Measurements from ENCODE around the gene FKBP1A. TPM values are rescaled to one million over a fixed set of nuclear protein-coding genes. Genes with fewer than 3 reads are reported as not detected.
A peak's percentile ranks its signal among the peaks of the same experiment; 100 is the strongest.

FKBP1A gene
- total and polyA plus RNA-seq, 2 donors = 93.4 to 223 TPM

DNA sequence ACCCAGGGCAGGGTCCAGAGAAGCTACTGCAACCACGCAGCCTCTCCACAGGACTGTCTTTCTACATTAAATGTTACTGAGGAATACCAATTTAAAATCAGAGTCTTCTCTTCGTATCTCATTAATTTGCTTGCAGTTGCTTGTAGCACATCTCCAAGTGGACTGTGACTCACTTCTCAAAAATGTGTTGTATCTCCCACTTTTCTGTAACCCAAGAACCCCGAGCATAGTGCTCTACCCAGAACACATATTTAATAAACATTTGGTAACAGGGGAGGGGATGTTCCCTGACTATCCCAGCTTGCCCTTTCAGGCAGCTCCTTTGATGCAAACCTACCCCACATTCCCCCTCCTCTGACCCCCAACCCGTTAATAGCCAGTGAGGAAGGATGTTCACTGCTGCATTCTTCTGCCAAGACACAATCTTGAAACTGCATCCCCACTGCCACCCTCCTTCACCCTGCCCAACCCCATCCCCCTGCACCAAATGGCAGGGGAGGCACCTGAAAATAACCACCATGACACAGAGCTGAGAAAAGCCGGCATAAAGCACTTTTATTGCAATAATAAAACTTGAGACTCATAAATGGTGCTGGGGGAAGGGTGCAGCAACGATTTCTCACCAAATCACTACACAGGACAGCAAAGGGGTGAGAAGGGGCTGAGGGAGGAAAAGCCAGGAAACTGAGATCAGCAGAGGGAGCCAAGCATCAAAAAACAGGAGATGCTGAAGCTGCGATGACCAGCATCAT, 24.2 kb downstream of the FKBP1A start:
- 93% methylated on average over 7 of the region's 7 CpGs for WGBS
- H3K27ac ChIP-seq (ENCODE audit: low read depth in 1 of 2, low read length in 1 of 2) = no peak overlapping the region
- peaks cover 40 to 64% of the 10 kb centered on the region in 2 donors for H3K36me3 ChIP-seq (ENCODE audit: control insufficient read depth in 2 of 2, insufficient read depth in 2 of 2, low read length in 1 of 2)

DNA sequence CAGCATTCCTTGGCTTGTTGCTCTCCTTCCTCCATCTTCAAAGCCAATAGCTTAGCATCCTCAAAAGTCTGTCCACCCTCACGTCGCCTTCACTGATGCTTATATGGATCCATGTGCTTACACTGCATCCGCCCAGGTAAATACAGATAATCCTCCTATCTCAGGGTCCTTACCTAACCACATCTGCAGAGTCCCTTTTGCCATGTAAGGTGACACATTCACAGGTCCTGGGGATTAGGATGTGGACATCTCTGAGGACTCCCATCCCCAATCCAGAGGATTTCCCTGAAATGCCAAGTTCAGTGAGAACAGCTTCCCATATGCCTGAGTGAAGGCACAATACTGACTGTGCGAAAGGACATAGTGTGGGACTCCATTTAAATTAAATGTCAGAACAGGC, 25.4 kb downstream of the FKBP1A start:
- Histone ChIP-seq H3K4me3 (ENCODE audit: low read length in 2 of 2) (no peak overlapping the region), H3K9me3 (ENCODE audit: control insufficient read depth in 2 of 2, insufficient read depth in 1 of 2, low read length in 1 of 2) (no peaks in the 10 kb centered on the region), H3K36me3 (ENCODE audit: control insufficient read depth in 2 of 2, insufficient read depth in 2 of 2, low read length in 1 of 2) (peaks cover 39 to 55% of the 10 kb centered on the region in 2 donors), H3K4me1 (ENCODE audit: control insufficient read depth in 2 of 2, insufficient read depth in 2 of 2, low read length in 2 of 2) (peaks cover 12 to 13% of the 10 kb centered on the region in 2 donors), H3K27ac (ENCODE audit: low read depth in 1 of 2, low read length in 1 of 2) (no peak overlapping the region), H3K27me3 (ENCODE audit: control insufficient read depth in 2 of 2, insufficient read depth in 1 of 2, low read length in 1 of 2) (no peaks in the 10 kb centered on the region)
- 97% methylated on average over 4 of the region's 4 CpGs for WGBS
- DNase-seq (ENCODE audit: low read depth in 6 of 9, low spot score in 9 of 9) = no peak

More for the DNA sequence above, 24.2 kb downstream of the FKBP1A start:
- no peak for DNase-seq (ENCODE audit: low read depth in 6 of 9, low spot score in 9 of 9)
- Histone ChIP-seq H3K27me3 (ENCODE audit: control insufficient read depth in 2 of 2, insufficient read depth in 1 of 2, low read length in 1 of 2) (no peaks in the 10 kb centered on the region), H3K4me1 (ENCODE audit: control insufficient read depth in 2 of 2, insufficient read depth in 2 of 2, low read length in 2 of 2) (peaks cover 7 to 10% of the 10 kb centered on the region in 2 donors), H3K9me3 (ENCODE audit: control insufficient read depth in 2 of 2, insufficient read depth in 1 of 2, low read length in 1 of 2) (no peaks in the 10 kb centered on the region), H3K4me3 (ENCODE audit: low read length in 2 of 2) (no peak overlapping the region)

DNA sequence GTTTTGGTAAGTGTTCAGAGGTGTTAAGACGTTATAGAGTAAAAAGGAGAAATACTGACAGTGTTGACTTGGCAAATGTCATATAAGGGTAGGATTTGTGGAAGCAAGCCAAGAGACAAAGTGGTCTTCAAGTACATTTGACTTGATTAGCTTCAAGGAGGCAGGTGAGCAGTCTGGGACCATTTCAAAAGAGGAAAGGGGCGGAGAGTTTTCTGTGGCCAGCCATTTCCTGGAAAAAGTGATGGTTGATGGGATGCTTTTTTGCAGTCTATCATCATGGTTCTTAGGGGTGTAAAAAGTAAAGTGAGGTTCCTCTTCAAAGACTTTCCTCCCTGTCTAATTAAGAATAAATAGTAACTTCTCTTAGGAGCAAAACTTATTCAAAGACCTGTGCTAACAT, 28.7 kb downstream of the FKBP1A start:
- Histone ChIP-seq H3K4me3 (ENCODE audit: low read length in 2 of 2) (no peak overlapping the region), H3K27ac (ENCODE audit: low read depth in 1 of 2, low read length in 1 of 2) (no peak overlapping the region), H3K36me3 (ENCODE audit: control insufficient read depth in 2 of 2, insufficient read depth in 2 of 2, low read length in 1 of 2) (peaks cover 28 to 36% of the 10 kb centered on the region in 2 donors), H3K9me3 (ENCODE audit: control insufficient read depth in 2 of 2, insufficient read depth in 1 of 2, low read length in 1 of 2) (no peaks in the 10 kb centered on the region), H3K4me1 (ENCODE audit: control insufficient read depth in 2 of 2, insufficient read depth in 2 of 2, low read length in 2 of 2) (peaks cover 12 to 13% of the 10 kb centered on the region in 2 donors), H3K27me3 (ENCODE audit: control insufficient read depth in 2 of 2, insufficient read depth in 1 of 2, low read length in 1 of 2) (no peaks in the 10 kb centered on the region)
- DNase-seq (ENCODE audit: low read depth in 6 of 9, low spot score in 9 of 9) = peak in 1 of 9 donors; percentile 32
- WGBS = 20% methylated on average over 2 of the region's 2 CpGs

DNA sequence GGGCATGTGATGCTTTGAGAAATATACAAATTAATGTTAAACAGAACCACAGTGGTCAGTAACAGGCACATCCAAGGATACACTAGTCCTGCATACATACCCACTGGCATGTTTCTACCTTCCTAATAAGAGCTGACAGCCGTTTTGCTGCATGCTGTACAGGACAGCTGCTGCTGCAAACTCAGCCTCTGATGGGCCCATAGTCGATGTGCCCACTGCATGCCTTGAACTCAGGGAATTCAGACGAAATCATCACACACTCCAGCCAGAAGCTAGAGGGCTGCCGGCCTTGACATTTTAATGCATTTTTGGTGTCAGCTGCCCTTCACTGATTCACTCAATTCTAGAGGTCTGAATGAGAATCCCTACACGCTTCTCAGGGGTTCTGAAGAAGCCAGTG, 29.3 kb downstream of the FKBP1A start:
- Histone ChIP-seq H3K4me1 (ENCODE audit: control insufficient read depth in 2 of 2, insufficient read depth in 2 of 2, low read length in 2 of 2) (peaks cover 14% of the 10 kb centered on the region in 2 donors), H3K4me3 (ENCODE audit: low read length in 2 of 2) (no peak overlapping the region), H3K9me3 (ENCODE audit: control insufficient read depth in 2 of 2, insufficient read depth in 1 of 2, low read length in 1 of 2) (no peaks in the 10 kb centered on the region), H3K36me3 (ENCODE audit: control insufficient read depth in 2 of 2, insufficient read depth in 2 of 2, low read length in 1 of 2) (peaks cover 25 to 31% of the 10 kb centered on the region in 2 donors), H3K27ac (ENCODE audit: low read depth in 1 of 2, low read length in 1 of 2) (peak overlapping the region; percentile 7 to 21), H3K27me3 (ENCODE audit: control insufficient read depth in 2 of 2, insufficient read depth in 1 of 2, low read length in 1 of 2) (no peaks in the 10 kb centered on the region)
- no peak for DNase-seq (ENCODE audit: low read depth in 6 of 9, low spot score in 9 of 9)
- 90% methylated on average over 5 of the region's 5 CpGs for WGBS

DNA sequence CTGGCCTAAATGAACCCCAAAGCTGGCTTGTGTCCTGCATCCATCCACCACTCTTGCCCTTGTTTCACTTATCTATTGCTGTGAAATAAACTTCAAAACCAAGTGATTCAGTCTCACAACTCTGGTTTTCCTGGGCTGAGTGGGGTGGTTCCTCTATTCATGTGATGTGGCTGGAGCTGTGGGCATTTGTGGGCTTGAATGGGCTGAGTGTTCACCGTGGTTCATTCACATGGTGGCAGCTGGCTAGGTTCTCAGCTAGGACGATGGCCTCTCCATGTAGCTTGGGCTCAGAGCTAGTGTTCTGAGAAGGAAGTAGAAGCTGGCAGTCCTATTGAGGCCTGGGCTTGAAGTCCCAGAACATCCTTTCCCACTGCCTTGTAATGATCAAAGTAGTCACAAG, 30.4 kb downstream of the FKBP1A start:
- H3K36me3 ChIP-seq (ENCODE audit: control insufficient read depth in 2 of 2, insufficient read depth in 2 of 2, low read length in 1 of 2) = peaks cover 23 to 24% of the 10 kb centered on the region in 2 donors
- no peak for DNase-seq (ENCODE audit: low read depth in 6 of 9, low spot score in 9 of 9)
- 11% methylated on average over 2 of the region's 2 CpGs for WGBS
- H3K27ac ChIP-seq (ENCODE audit: low read depth in 1 of 2, low read length in 1 of 2) = no peak overlapping the region
- no peaks in the 10 kb centered on the region for H3K27me3 ChIP-seq (ENCODE audit: control insufficient read depth in 2 of 2, insufficient read depth in 1 of 2, low read length in 1 of 2)
- H3K4me1 ChIP-seq (ENCODE audit: control insufficient read depth in 2 of 2, insufficient read depth in 2 of 2, low read length in 2 of 2) = peaks cover 20 to 22% of the 10 kb centered on the region in 2 donors
- no peak overlapping the region for H3K4me3 ChIP-seq (ENCODE audit: low read length in 2 of 2)
- no peaks in the 10 kb centered on the region for H3K9me3 ChIP-seq (ENCODE audit: control insufficient read depth in 2 of 2, insufficient read depth in 1 of 2, low read length in 1 of 2)

DNA sequence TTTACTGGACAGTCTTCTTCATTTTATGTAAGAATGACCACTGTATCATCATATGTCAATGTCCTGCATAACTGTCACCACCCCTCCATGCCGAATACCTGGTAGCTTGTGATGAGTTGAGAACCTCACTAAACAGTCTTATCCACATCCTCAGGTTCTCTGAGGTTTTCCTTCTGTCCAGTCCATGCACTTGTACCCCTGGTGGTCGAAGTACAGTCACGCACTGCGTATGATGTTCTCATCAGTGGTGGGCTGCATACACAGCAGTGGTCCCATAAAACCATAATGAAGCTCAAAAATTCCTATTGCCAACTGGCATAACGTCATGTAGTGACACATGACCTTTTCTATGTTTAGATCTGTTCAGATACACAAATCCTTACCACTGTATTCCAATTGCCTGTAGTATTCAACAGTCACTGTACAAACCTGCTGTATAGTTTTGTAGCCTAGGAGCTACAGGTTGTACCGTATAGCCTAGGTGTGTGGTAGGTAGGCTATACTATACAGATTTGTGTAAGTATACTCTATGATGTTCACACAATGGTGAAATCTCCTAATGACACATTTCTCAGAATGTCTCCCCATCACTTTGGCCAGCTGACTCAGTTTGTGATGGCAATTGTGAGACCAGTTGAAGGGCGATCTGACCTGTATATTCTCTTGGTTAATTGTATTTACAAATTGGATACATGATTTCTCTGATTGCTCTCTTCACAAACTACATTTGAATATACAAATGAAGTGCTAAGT, 32.6 kb downstream of the FKBP1A start:
- Histone ChIP-seq H3K4me3 (ENCODE audit: low read length in 2 of 2) (no peak overlapping the region), H3K36me3 (ENCODE audit: control insufficient read depth in 2 of 2, insufficient read depth in 2 of 2, low read length in 1 of 2) (peaks cover 15 to 22% of the 10 kb centered on the region in 2 donors), H3K27ac (ENCODE audit: low read depth in 1 of 2, low read length in 1 of 2) (no peak overlapping the region), H3K9me3 (ENCODE audit: control insufficient read depth in 2 of 2, insufficient read depth in 1 of 2, low read length in 1 of 2) (no peaks in the 10 kb centered on the region), H3K4me1 (ENCODE audit: control insufficient read depth in 2 of 2, insufficient read depth in 2 of 2, low read length in 2 of 2) (peaks cover 20 to 22% of the 10 kb centered on the region in 2 donors), H3K27me3 (ENCODE audit: control insufficient read depth in 2 of 2, insufficient read depth in 1 of 2, low read length in 1 of 2) (no peaks in the 10 kb centered on the region)
- DNase-seq (ENCODE audit: low read depth in 6 of 9, low spot score in 9 of 9) = no peak
- WGBS = 87% methylated on average over 7 of the region's 7 CpGs

DNA sequence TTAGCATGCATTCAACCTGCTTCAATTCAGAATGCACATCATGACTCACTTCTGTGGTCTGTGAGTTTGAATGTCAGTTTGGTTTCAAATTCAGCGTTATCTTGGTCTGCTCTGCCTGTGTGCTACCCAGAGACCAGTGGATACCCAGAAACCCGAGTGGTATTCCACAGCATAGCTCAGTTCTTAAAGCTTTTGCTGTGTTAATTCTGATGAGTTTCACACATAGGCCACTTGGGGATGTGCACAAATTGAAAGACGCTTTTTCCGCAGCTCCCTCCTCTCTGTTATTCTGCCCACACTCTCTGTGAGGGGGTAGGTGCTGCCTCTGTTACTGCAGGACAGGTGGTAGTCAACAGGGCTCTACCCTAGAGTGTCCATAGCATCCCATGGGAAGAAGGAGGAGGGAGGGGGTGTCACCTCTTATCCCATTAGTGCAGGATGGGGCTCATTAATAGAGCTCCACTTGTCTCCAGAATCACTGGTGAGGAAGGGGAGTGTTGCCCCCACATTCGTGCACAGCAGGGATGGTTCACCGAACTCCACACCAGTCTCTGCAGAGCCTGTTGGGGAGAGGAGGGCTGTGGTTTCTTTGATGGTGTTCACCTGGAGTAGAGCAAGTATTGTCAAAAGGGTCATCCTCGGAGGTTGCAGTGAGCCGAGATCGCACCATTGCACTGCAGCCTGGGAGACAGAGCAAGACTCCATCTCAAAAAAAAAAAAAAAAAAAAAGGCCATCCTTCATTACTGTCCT, 34.8 kb downstream of the FKBP1A start:
- H3K4me1 ChIP-seq (ENCODE audit: control insufficient read depth in 2 of 2, insufficient read depth in 2 of 2, low read length in 2 of 2) = peaks cover 7 to 10% of the 10 kb centered on the region in 2 donors
- H3K27me3 ChIP-seq (ENCODE audit: control insufficient read depth in 2 of 2, insufficient read depth in 1 of 2, low read length in 1 of 2) = no peaks in the 10 kb centered on the region
- no peak overlapping the region for H3K4me3 ChIP-seq (ENCODE audit: low read length in 2 of 2)
- WGBS = 58% methylated on average over 9 of the region's 9 CpGs
- no peak overlapping the region for H3K27ac ChIP-seq (ENCODE audit: low read depth in 1 of 2, low read length in 1 of 2)
- DNase-seq (ENCODE audit: low read depth in 6 of 9, low spot score in 9 of 9) = peak in 2 of 9 donors; percentile 21 to 48
- peaks cover 17 to 30% of the 10 kb centered on the region in 2 donors for H3K36me3 ChIP-seq (ENCODE audit: control insufficient read depth in 2 of 2, insufficient read depth in 2 of 2, low read length in 1 of 2)
- peaks cover 0 to 10% of the 10 kb centered on the region in 2 donors for H3K9me3 ChIP-seq (ENCODE audit: control insufficient read depth in 2 of 2, insufficient read depth in 1 of 2, low read length in 1 of 2)

DNA sequence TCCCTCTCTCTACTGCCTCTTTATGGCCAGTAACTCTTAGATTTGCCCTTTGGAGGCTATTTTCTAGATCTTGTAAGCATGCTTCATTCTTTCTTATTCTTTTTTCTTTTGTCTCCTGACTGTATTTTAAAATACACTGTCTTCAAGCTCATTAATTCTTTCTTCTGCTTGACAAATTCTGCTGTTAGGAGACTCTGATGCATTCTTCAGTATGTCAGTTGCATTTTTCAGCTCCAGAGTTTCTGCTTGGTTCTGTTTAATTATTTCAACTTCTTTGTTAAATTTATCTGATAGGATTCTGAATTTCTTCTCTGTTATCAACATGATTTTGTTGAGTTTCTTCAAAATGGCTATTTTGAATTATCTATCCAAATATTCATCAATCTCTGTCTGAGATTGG, 38.9 kb downstream of the FKBP1A start:
- no peak overlapping the region for H3K4me3 ChIP-seq (ENCODE audit: low read length in 2 of 2)
- no peak for DNase-seq (ENCODE audit: low read depth in 6 of 9, low spot score in 9 of 9)
- no peak overlapping the region for H3K27ac ChIP-seq (ENCODE audit: low read depth in 1 of 2, low read length in 1 of 2)
- no peaks in the 10 kb centered on the region for H3K27me3 ChIP-seq (ENCODE audit: control insufficient read depth in 2 of 2, insufficient read depth in 1 of 2, low read length in 1 of 2)
- H3K36me3 ChIP-seq (ENCODE audit: control insufficient read depth in 2 of 2, insufficient read depth in 2 of 2, low read length in 1 of 2) = peaks cover 11 to 21% of the 10 kb centered on the region in 2 donors
- H3K4me1 ChIP-seq (ENCODE audit: control insufficient read depth in 2 of 2, insufficient read depth in 2 of 2, low read length in 2 of 2) = peaks cover 7 to 10% of the 10 kb centered on the region in 2 donors
- peaks cover 0 to 10% of the 10 kb centered on the region in 2 donors for H3K9me3 ChIP-seq (ENCODE audit: control insufficient read depth in 2 of 2, insufficient read depth in 1 of 2, low read length in 1 of 2)
